KMS-11 (cell line): ENCODE data around the gene CCNYL1.
"Not testable (repeated sequence)": the region's sequence is repeated elsewhere in the genome, so short reads cannot be mapped to it uniquely, and the experiment has no call there.

ENCODE experiments used
- H2AFZ ChIP-seq: fragments of 200-600 bp; sonication (generic); 2 replicates; pipeline ENCODE4 v1.6.1; 2016; ENCODE audit warnings: antibody characterized with exemption, mixed run types, low read depth
- H3K27ac ChIP-seq: fragments of 200-600 bp; sonication (generic); 2 replicates; pipeline ENCODE4 v1.6.1; 2016; ENCODE audit warnings: mild to moderate bottlenecking, mixed run types
- H3K27me3 ChIP-seq: fragments of 200-600 bp; sonication (generic); 2 replicates; pipeline ENCODE4 v1.6.1; 2017; ENCODE audit warnings: mild to moderate bottlenecking, low read depth, mixed run types, moderate library complexity; ENCODE audit not compliant: insufficient read depth
- H3K36me3 ChIP-seq: fragments of 200-600 bp; sonication (generic); 2 replicates; pipeline ENCODE4 v1.6.1; 2017; ENCODE audit warnings: mild to moderate bottlenecking, mixed run types; ENCODE audit not compliant: insufficient read depth
- H3K4me1 ChIP-seq: fragments of 200-600 bp; sonication (generic); 2 replicates; pipeline ENCODE4 v1.6.1; 2016; ENCODE audit warnings: mild to moderate bottlenecking, low read depth, mixed run types; ENCODE audit not compliant: poor library complexity, severe bottlenecking
- H3K4me2 ChIP-seq: fragments of 200-600 bp; sonication (generic); 2 replicates; pipeline ENCODE4 v1.7.0; 2016; ENCODE audit warnings: mild to moderate bottlenecking, mixed run types
- H3K4me3 ChIP-seq: fragments of 200-600 bp; sonication (generic); IDR thresholded peaks from 2 replicates; pipeline ENCODE4 v1.6.1; 2017; ENCODE audit warnings: low read depth, low read length, mixed read lengths; ENCODE audit not compliant: insufficient read depth
- H3K79me2 ChIP-seq: fragments of 200-600 bp; sonication (generic); 2 replicates; pipeline ENCODE4 v1.6.1; 2016; ENCODE audit warnings: low read depth, mixed run types; ENCODE audit not compliant: insufficient read depth
- H3K9ac ChIP-seq: fragments of 200-600 bp; sonication (generic); 2 replicates; pipeline ENCODE4 v1.6.1; 2016; ENCODE audit warnings: mild to moderate bottlenecking, mixed run types
- H4K20me1 ChIP-seq: fragments of 200-600 bp; sonication (generic); 2 replicates; pipeline ENCODE4 v1.6.1; 2016; ENCODE audit warnings: mild to moderate bottlenecking, mixed run types; ENCODE audit not compliant: insufficient read depth
- TF ChIP-seq, protein P1 (sequence below): fragments of 200-600 bp; sonication (generic); conservative IDR thresholded peaks from 2 replicates; pipeline ENCODE4 v1.6.1; 2017; ENCODE audit warnings: low read depth, mild to moderate bottlenecking, antibody characterized with exemption, low read length, moderate library complexity, mixed read lengths

CCNYL1 gene

DNA sequence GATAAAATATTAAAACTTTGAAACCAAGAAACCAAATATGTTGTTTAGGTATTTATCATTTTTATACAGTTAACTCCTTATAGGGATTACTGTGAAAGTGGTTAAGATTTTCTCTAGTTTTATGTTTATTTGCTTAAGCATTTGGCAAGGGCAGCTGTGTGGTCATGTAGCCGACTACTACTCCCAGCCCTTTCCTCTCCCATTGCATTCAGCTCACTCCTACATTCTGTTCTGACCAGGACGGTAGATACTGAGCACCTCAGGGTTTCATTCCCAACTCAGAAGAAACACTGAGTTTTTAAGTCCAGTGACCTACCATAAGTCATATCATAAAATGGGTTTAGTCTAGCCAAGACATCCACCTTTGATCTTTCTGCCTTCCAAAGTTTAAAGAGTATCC is 38.4 kb downstream of the CCNYL1 start:
- no peaks in the 10 kb centered on the region for H3K27me3 ChIP-seq
- no peak overlapping the region for H3K4me3 ChIP-seq
- H3K9ac ChIP-seq, result no peak overlapping the region
- H3K79me2 ChIP-seq, result no peaks in the 10 kb centered on the region
- no peak overlapping the region for H3K4me2 ChIP-seq
- H4K20me1 ChIP-seq, result no peaks in the 10 kb centered on the region
- H3K27ac ChIP-seq, result no peak overlapping the region
- H3K4me1 ChIP-seq, result no peaks in the 10 kb centered on the region
- H3K36me3 ChIP-seq, result no peaks in the 10 kb centered on the region
- H2AFZ ChIP-seq, result no peak overlapping the region
- TF ChIP-seq, protein P1, sequence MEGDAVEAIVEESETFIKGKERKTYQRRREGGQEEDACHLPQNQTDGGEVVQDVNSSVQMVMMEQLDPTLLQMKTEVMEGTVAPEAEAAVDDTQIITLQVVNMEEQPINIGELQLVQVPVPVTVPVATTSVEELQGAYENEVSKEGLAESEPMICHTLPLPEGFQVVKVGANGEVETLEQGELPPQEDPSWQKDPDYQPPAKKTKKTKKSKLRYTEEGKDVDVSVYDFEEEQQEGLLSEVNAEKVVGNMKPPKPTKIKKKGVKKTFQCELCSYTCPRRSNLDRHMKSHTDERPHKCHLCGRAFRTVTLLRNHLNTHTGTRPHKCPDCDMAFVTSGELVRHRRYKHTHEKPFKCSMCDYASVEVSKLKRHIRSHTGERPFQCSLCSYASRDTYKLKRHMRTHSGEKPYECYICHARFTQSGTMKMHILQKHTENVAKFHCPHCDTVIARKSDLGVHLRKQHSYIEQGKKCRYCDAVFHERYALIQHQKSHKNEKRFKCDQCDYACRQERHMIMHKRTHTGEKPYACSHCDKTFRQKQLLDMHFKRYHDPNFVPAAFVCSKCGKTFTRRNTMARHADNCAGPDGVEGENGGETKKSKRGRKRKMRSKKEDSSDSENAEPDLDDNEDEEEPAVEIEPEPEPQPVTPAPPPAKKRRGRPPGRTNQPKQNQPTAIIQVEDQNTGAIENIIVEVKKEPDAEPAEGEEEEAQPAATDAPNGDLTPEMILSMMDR, result no peak

DNA sequence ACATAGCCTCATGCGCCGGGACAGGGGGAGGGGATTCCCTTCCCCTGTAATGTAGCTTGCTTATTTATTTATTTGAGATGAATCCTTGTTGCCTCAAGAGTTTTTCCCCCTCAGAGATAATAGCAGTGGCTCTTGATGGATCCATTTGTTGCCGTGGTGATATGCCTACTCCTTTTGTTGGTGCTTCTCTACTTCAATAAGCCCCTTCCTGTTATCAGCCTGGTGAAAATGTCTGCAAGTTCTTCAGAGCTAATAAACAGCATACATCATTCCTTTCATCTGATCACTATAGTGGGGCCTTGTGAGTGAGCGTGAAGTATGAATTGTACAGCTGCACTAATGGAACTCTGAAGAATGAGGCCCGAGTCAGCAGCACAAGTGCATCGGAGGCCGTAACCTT is 38.9 kb downstream of the CCNYL1 start:
- no peaks in the 10 kb centered on the region for H3K79me2 ChIP-seq
- H3K9ac ChIP-seq, result no peak overlapping the region
- H4K20me1 ChIP-seq, result no peaks in the 10 kb centered on the region
- H3K27me3 ChIP-seq, result no peaks in the 10 kb centered on the region
- H3K27ac ChIP-seq, result no peak overlapping the region
- H3K4me1 ChIP-seq, result no peaks in the 10 kb centered on the region
- no peak overlapping the region for H3K4me3 ChIP-seq
- H2AFZ ChIP-seq, result no peak overlapping the region
- H3K4me2 ChIP-seq, result no peak overlapping the region
- TF ChIP-seq, protein P1, result no peak
- H3K36me3 ChIP-seq, result no peaks in the 10 kb centered on the region

DNA sequence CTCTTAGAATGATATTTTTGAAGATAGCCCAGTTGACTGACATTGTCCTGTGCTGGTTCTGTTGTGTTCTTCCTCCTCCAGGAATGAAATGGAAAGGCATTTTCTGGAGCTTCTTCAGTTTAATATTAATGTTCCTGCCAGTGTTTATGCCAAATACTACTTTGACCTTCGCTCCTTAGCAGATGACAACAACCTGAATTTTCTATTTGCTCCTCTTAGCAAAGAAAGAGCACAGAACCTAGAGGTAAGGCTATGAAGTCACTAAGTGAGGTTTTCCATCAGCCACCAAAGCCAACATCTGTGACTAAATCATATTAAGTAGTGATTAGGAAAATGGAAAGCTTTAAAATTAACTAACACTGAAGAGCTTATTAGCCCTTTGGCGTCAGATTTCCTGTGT is 39.4 kb downstream of the CCNYL1 start:
- H3K9ac ChIP-seq, result no peak overlapping the region
- no peaks in the 10 kb centered on the region for H4K20me1 ChIP-seq
- no peaks in the 10 kb centered on the region for H3K4me1 ChIP-seq
- no peak overlapping the region for H3K27ac ChIP-seq
- H3K36me3 ChIP-seq, result no peaks in the 10 kb centered on the region
- TF ChIP-seq, protein P1, result no peak
- H3K4me2 ChIP-seq, result no peak overlapping the region
- no peak overlapping the region for H3K4me3 ChIP-seq
- H3K27me3 ChIP-seq, result no peaks in the 10 kb centered on the region
- H2AFZ ChIP-seq, result no peak overlapping the region
- H3K79me2 ChIP-seq, result no peaks in the 10 kb centered on the region

DNA sequence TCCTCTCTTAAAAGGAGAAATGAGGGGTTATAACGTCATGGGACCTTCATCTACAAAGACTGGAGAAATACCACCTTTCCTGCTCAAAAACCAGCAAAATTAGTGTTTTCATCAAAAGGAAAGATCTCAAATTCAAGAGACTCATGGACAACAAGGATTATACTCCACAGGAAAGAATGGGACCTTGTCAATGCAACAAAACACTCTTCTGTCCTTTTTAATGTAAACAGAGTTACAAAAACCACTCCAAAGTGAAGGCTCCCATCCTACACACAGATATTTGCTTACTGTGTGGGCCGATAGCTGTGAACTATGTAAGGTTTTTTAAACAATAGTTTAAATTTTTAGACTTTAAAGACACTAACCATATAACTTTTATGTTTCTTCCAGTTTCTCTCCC is 42.2 kb downstream of the CCNYL1 start:
- not testable (repeated sequence) for H3K9ac ChIP-seq, H3K27me3 ChIP-seq, H3K79me2 ChIP-seq, H3K4me1 ChIP-seq, H3K36me3 ChIP-seq, H3K27ac ChIP-seq, H3K4me3 ChIP-seq, H3K4me2 ChIP-seq, H2AFZ ChIP-seq, H4K20me1 ChIP-seq

DNA sequence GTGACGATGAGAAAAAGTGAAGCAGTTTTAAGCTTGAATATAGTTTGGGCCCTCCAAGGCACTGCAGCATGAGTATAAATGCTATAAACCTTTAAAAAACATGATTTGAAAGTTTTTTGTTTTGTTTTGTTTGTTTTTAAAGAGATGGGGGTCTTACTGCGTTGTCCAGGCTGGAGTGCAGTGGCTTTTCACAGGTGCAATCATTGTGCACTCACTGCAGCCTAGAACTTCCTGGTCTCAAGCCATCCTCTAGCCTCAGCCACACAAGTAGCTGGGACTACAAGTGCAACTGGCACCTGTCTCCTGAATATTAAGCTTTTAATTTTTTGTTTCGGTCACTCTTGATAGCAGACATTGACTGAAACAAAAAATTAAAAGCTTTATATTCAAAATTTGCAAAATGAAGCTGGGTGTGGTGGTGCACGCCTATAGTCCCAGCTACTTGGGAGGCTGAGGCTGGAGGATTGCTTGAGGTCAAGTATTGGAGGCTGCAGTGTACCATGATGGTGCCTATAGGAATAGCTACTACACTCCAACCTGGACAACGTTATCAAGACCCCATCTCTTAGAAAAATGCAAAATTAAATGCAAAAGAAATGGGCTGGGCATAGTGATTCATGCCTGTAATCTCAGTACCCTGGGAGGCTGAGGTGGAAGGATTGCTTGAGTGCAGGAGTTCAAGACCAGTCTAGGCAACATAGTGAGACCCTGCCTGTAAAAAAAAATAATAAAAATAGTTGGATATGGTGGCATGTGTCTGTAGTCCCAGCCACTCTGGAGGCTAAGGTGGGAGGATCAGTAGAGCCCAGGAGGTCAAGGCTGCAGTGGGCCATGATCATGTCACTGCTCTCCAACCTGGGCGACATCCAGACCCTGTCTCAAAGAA is 43.3 kb downstream of the CCNYL1 start:
- TF ChIP-seq, protein P1, result no peak
- Histone ChIP-seq H4K20me1 (no peaks in the 10 kb centered on the region), H3K36me3 (no peaks in the 10 kb centered on the region), H2AFZ (no peak overlapping the region), H3K79me2 (no peaks in the 10 kb centered on the region), H3K9ac (no peak overlapping the region), H3K4me3 (no peak overlapping the region), H3K27me3 (no peaks in the 10 kb centered on the region), H3K4me2 (no peak overlapping the region), H3K4me1 (no peaks in the 10 kb centered on the region), H3K27ac (no peak overlapping the region)
